Right ventricle myocardium inferior (tissue), 1 donor: ENCODE results near the gene SLC30A7. TPM values are rescaled to one million over a fixed set of nuclear protein-coding genes. Genes with fewer than 3 reads are reported as not detected.
"Not testable (repeated sequence)": the region's sequence is repeated elsewhere in the genome, so short reads cannot be mapped to it uniquely, and the experiment has no call there.

ENCODE experiments used
- ATAC-seq: fragments of 200-7000 bp; cut with Tn5 transposase; one replicate; pipeline ENCODE4 v1.9.1; 2020; ENCODE audit warnings: mild to moderate bottlenecking, moderate library complexity
- DNase-seq: peaks from one replicate; pipeline ENCODE4 v3.0.0; 2021; ENCODE audit errors: missing footprints
- intact Hi-C: fragments of 100-400 bp; cut with DNase I; formaldehyde crosslinking; loops from one replicate; pipeline ENCODE4 v1.11.0; 2022
- total RNA-seq: library from RNA; stranded (reverse); fragmentation: NEBNext Ultra II Directional; extraction: Animal tissue kit (Norgen Biotek cat#: 25700); gene quantifications from one replicate; pipeline ENCODE4 v1.2.1, GENCODE V29; 2021
- donor health status: DM: no; HTN: yes; CAD: no; lungs with severe emphysema.

The SLC30A7 gene
- total RNA-seq, 1 donor from 2014 or later: 5.5 TPM

DNA sequence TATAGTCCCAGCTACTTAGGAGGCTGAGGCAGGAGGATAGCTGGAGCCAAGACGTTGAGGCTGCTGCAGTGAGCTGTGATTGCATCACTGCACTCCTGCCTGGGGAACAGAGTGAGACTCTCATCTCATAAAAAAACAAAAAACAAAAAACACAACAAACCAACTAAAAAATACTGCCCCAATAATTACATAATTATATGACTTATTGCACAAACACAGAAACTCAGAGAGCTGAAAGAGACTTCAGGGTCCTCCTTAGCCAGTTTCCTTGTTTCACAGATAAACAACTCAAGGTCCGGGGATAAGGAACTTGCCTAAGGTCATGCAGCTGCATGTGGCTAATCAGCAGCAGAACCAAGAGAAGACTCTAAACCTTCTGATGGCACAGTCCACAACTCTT, 13.2 kb upstream of the SLC30A7 start:
- no peak for DNase-seq
- ATAC-seq: peak; percentile 67
- intact Hi-C loops: no loop called here

DNA sequence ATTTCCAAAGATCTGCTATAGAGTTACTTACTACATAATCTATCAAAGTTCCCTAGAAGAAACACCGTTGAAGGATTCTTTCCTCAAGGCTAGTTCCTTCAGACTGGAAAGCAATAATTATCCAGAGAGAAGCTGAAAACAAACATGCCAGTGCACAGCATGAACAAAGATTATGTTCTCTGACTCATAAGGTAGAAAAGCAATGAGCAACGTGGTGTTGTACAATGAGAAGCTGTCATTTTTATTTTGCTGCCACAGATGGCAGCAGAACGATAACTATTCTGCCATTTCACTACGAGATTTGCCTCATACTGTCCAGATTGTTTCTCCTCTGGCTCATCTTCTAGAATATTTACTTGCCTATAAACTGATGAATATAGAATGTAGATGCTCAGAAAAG, 11.9 kb upstream of the SLC30A7 start:
- intact Hi-C loops: no loop called here
- no peak for ATAC-seq
- no peak for DNase-seq

DNA sequence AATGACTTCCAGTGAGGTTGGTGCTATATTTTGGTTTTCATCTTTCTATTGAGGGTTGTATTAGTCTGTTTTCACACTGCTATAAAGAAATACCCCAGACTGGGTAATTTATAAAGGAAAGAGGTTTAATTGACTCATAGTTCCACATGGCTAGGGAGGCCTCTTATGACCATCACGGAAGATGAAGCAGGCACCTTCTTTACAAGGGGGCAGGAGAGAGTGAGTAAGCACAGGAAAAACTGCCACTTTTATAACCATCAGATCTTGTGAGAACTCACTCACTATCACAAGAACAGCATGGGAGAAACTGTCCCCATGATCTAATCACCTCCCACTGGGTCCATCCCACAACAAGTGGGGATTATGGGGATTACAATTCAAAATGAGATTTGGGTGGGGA, 6.9 kb upstream of the SLC30A7 start:
- intact Hi-C loops, DNase-seq, ATAC-seq: not testable (repeated sequence)

DNA sequence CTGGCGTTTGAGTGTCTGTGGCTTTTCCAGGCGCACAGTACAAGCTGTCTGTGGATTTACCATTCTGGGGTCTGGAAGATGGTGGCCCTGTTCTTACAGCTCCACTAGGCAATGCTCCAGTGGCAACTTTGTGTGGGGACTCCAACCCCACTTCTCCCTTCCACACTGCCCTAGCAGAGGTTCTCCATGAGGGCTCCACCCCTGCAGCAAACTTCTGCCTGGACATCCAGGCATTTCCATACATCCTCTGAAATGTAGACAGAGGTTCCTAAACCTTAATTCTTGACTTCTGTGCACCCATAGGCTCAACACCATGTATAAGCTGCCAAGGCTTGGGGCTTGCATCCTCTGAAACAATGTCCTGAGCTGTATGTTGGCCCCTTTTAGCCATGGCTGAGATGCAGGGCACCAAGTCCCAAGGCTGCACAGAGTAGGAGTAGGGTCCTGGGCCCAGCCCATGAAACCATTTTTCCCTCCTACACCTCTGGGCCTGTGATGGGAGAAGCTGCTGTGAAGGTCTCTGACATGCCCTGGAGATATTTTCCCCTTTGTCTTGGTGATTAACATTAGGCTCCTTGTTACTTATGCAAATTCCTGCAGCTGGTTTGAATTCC, 5.9 kb upstream of the SLC30A7 start:
- DNase-seq, ATAC-seq: not testable (repeated sequence)
- intact Hi-C loops: loop anchor here (10.0 kb wide), 1 partner anchor 755 kb away; the partner anchor contains the start of genes SASS6 and TRMT13

DNA sequence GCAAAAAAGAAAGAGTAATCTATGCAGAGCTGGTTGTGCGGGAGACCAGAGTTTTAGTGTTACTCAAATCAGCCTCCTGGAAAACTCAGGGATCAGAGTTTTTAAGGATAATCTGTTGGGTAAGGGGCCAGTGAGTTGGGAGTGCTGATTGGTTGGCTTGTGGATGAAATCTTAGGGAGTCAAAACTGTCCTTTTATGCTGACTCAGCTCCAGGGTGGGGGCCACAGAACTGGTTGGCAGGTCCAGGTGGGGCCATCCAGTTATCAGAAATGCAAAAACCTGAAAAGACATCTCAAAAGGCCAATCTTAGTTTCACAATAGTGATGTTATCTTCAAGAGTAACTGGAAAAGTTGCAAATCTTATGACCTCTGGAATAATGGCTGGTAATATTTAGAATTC, 4.5 kb upstream of the SLC30A7 start:
- intact Hi-C loops: loop anchor here (10.0 kb wide), 1 partner anchor 757 kb away; the partner anchor contains the start of genes SASS6 and TRMT13
- no peak for DNase-seq
- no peak for ATAC-seq

DNA sequence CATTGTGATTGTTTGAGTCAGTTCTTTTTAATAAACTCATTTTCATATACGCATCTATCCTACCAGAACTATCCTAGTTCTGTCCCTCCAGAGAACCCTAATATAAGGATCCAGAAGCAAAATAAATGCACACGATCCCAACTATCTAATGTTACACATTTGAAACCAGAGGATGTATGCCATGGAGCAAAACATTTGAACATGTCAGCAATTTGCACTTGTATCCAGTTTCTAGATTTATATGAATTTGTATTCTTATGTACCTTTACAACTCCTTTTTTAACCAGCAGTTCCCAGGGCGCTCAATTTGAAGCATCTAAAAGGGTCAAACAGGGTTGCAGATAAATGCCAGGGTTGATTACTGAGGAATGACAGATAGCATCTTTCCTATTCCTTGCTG, 3.3 kb upstream of the SLC30A7 start:
- no peak for ATAC-seq
- no peak for DNase-seq
- intact Hi-C loops: loop anchor here (10.0 kb wide), 1 partner anchor 758 kb away; the partner anchor contains the start of genes SASS6 and TRMT13

DNA sequence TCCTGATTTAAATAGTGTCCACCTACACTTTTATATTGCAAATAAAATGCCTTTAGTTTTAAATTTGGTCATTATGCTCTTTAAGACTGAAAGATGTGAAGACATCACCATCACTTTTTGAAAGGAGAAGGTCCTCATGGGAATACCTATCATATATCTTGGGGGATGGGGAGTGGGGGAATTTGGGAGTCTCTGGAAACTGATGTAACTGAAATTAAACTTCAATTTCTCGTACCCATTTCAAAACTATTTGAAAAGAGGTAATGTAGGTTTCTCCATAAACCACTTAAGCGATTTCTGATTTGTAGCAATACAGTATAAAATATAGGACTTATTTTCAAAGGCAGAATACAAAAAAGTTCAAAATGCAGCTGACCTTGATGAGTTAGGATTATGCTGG, 2.2 kb upstream of the SLC30A7 start:
- DNase-seq: no peak
- ATAC-seq: no peak
- intact Hi-C loops: loop anchor here (10.0 kb wide), 1 partner anchor 759 kb away; the partner anchor contains the start of genes SASS6 and TRMT13

DNA sequence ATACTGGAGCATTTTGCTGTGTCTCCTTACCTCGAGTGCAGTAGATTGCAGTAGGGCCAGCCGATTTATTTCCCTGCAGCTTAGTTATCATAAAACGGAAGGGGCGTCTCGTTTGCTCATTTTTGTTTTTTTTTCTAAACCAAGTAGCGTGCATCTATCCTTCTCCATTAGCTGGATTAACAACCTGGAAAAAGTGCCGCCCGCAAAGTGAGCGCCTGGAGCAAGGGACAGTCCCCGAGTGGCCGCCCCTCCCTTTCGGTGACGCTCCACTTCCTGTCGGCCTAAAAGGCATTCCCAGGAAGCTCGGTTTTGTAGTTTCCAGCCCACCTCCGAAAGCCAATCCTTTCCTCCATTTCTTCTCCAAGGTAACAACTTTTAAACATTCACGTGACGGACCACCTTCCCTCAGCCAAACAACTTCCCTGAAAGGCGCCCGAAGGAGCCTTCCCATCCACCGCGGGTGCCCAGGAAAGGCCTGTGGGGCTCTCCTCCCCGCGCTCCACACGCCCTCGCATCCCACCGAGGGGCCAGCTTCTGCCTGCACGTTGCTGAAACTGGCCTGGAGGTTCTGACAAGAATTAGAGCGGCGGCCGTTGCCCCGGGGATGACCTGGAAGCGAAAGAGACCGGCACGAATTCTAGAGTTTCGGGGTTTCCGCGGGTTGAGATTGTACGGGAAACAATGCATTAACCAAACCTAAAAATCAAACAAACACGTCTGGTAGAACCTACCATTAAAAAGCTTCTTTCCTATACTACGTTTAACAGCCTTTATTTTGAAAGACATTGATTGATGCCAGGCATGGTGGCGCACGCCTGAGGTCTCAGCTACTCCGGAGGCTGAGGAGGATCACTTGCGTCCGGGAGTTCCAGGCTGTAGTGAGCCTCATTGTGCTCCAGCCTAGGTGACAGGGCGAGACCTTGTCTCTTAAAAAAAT, 1.0 kb upstream of the SLC30A7 start, which contains the start of gene EXTL2:
Gene EXTL2, minus strand, starts transcription at position 240 of the 937 bp plus-strand sequence. CDS start 6,085 bp downstream, outside the sequence.
- ATAC-seq: peak; percentile 88
- DNase-seq: peak; percentile 88
- intact Hi-C loops: loop anchor here (10.0 kb wide), 1 partner anchor 760 kb away; the partner anchor contains the start of genes SASS6 and TRMT13

DNA sequence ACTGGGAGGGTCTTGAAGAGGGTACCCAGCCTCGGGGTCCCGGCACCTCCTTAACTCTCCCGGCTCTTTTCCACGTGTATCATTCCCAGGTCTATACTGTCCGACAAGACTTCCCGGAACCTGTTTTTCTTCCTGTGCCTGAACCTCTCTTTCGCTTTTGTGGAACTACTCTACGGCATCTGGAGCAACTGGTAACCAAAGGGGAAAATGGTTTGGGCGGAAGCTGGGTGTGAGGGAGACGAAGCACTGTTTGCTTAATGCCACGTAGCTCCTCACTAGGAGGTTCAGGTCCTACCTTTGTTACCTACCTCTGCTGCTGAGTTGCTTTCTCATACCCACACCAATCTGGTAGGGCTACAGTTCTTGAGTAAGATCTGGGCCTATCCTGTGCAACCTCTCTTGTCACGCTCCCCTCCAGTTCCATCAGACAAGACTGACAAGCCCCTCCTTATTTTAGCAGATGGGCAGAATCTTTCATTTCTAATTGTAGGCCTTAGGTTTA, 642 bp downstream of the SLC30A7 start:
- intact Hi-C loops: loop anchor here (10.0 kb wide), 1 partner anchor 762 kb away; the partner anchor contains the start of genes SASS6 and TRMT13
- DNase-seq (no peak), ATAC-seq (no peak)

DNA sequence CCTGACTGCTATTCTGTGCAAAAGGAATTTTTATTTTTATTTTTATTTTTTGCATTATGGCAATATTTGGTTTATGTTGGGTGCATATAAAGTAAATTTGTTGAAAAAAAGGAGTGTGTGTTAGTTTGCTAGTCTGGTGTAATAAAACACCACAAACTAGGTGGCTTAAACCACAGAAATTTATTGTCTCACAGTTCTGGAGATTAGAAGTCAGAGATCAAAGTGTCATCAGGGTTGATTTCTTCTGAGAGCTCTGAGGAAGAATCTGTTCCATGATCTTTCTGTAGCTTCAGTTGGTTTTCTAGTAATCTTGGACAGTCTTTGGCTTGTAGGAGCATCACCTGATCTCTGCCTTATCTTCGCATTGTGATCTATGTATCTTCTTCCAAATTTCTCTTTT, 6.5 kb downstream of the SLC30A7 start:
- DNase-seq (no peak), ATAC-seq (no peak)
- intact Hi-C loops: no loop called here

DNA sequence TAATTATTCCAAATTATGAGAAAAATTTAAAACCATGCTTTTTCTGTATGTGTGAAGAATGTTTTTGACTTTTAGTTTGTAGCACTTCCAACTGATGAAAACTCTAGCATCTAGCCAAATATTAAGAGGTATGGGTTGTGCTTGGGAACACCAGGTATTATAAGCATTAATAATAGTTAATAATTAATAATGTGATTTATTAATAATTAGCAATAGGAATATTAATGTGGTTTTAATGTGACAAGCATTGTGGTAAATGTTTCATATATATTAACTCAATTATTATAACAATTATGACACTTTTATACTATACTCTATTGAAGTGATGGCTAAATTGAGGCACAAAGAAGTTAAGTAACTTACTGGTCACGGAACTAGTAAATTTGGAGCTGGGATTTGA, 7.9 kb downstream of the SLC30A7 start:
- DNase-seq (no peak), ATAC-seq (no peak)
- intact Hi-C loops: no loop called here

DNA sequence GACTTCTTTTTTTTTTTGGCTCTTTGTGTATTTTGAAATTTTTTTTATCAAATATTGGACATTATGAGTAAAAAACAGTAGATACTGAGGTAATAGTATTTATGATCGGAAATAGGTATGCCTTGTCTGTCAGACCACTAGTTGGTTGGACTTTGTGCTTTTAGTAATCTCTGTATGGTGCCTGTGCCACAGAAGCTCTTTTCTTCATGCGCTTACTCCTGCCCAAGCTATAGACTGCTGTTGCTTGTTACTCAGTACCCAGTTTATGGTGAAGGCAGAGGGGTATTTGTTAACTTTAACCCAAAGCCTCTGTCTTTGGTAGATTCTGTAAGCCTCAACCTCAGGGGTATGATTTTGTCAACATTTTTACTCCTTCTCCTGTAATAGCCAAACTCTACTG, 8.6 kb downstream of the SLC30A7 start:
- DNase-seq (no peak), ATAC-seq (no peak)
- intact Hi-C loops: no loop called here

DNA sequence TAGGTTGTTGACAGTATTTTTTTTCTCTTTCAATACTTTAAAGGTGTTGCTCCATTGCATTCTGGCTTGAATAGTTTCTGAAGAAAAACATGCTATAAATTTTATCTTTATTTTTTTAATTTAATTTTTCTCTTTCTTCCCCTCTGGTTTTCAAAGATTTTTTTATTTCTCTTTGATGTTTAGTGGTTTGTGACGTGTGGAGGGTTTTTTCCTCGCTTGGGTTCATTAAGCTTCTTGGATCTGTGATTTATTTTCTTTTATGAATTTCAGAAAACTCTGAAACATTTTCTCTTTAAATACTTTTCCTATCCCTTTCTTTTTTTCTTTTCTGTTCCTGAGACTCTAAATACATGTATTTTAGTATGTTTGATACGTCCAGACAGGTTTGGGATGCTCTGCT, 9.3 kb downstream of the SLC30A7 start:
- DNase-seq: no peak
- intact Hi-C loops: no loop called here
- no peak for ATAC-seq

DNA sequence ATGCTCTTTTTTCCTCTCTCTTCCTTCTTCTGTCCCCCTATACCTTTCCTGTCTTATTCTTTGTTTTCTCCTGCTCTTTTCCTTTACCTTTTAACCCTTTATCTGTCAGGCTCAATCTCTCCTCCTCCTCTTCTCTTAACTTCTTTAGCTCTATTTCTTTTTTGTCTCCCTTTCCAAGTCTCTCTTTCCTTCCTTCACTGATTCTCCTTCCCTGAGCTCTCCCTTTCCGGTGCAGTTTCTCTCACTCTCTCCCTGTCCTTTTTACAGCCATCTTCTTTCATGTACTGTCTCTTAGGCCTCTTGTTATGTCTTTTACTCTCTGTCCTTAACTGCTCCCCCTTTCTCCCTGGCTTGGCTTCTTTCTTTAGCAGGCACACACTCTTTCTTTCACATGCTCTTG, 12.0 kb downstream of the SLC30A7 start:
- intact Hi-C loops: no loop called here
- ATAC-seq (no peak), DNase-seq (no peak)

DNA sequence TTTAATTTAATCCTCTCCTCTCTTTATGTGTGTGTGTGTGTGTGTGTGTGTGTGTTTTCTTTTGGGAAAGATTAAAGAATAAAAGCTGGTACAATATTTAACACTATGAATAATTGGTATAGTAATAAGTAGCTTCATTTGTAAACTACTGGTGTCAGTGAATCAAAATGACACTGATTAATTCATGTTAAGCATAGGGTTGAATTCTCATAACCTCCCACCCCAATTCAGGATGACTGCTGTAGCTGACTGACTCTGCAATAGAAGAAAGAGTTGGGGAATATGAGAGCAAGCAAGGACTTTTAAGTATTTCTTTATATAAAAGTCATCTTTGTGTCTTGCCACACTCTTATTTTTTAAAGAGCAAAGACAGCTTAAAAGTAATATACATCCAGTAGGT, 13.1 kb downstream of the SLC30A7 start:
- ATAC-seq (no peak), DNase-seq (no peak)
- intact Hi-C loops: no loop called here

DNA sequence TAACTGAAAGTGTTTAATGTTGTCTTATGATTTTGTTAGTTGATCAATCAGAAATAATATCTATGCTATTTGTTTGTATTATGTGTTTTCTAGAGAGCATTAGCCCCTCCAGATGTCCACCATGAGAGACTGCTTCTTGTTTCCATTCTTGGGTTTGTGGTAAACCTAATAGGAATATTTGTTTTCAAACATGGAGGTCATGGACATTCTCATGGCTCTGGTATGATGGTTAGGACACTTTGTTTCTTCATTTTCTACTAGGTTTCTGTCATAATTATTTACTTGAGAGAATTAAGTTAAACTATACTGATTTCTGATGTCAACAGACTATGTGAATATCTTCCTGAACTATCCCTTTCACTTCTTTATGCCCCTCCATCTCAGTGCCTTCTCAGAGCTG, 16.1 kb downstream of the SLC30A7 start:
- no peak for DNase-seq
- intact Hi-C loops: no loop called here
- no peak for ATAC-seq

DNA sequence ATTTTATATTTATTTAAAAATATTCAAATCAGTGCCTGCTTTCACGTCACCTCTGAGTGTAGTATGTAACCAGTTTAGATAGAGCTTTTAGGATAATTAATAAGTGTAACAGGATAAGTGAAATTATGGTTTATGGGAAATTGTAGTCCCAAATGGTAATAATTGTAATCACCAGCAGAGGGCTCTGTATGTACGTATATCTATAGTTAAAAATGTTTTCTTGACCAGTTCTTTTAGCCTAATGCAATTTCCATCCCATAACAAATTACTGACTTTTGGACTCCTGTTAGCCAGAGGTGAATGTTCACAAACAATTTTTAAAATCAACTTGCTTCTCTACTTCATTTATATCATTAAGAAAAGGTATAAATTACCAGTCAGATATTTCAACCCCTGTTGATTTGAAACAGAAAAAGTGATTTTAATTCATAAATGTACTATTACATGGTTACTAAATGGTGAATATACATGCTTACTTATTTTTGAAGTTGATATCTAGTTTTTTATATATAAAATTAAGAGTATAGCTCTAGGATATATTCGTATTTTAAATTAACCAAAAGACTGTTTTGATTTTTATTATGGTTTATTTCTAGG, 25.3 kb downstream of the SLC30A7 start:
- DNase-seq (no peak), ATAC-seq (no peak)
- intact Hi-C loops: loop anchor here (1.0 to 2.0 kb wide), 2 partner anchors 318 to 366 kb away; no protein-coding TSS in a partner anchor

DNA sequence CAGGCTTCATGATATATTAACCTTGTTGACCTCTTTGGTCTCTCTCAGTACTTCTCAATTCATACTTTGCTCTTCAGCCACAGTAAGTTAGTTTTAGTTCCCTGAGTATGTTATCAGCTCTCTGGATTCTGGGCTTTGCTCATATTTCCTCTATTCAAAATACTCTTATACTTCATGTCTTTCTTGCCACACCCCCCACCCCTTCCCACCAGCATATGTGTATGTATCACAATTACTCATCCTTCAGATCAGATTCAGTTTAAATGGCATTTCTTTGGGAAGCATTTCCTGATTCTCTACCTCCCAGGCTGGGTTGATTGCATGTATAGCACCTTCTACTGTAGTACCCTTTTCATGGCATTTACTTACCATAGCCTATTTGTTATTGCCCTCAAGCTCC, 28.3 kb downstream of the SLC30A7 start:
- intact Hi-C loops: no loop called here
- no peak for ATAC-seq
- DNase-seq: no peak

DNA sequence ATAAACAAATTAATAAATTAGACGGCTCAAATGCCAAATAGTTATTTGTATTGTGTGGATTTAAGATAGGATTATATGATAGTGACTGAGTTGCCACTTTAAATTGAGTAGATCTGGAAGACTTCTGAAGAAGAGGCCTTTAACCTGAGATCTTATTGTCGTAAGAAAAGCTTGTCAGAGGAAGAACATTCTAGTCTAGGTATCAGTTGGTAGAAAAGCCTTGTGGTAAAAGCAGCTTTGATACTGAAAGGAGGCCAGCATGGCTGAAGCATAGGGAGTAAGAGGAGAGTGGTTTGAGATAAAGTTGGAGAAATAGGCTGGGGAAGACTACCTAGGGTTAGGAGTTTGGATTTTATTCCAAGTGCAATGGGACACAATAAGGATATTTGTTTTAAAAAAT, 29.1 kb downstream of the SLC30A7 start:
- DNase-seq: no peak
- intact Hi-C loops: no loop called here
- ATAC-seq: no peak
